SK-N-MC (cell line): ENCODE data around the gene SIGLEC10.

ENCODE experiments used
- EZH2 ChIP-seq: fragments of 200-600 bp; sonication (generic); IDR thresholded peaks from one replicate; pipeline ENCODE4 v1.6.1; 2017; ENCODE audit warnings: antibody characterized with exemption
- FOXP2 ChIP-seq: optimal IDR thresholded peaks from 2 replicates; pipeline ENCODE3; 2011; ENCODE audit warnings: mild to moderate bottlenecking, moderate library complexity; ENCODE audit not compliant: insufficient read depth; ENCODE audit errors: extremely low read length, control extremely low read depth
- POLR2AphosphoS5 ChIP-seq: IDR thresholded peaks from 2 replicates; pipeline ENCODE4 v1.6.1; 2012; ENCODE audit warnings: mild to moderate bottlenecking, low read depth, low read length, borderline replicate concordance

- no peak for TF ChIP-seq POLR2AphosphoS5
- no peak for TF ChIP-seq EZH2
- TF ChIP-seq FOXP2, result no peak
Observed at GRCh38 chr19:51386882-51387520, 30.4 kb downstream of the SIGLEC10 start.
